ENCODE data around the gene TM9SF1. TPM values are rescaled to one million over a fixed set of nuclear protein-coding genes. Genes with fewer than 3 reads are reported as not detected.
A peak's percentile ranks its signal among the peaks of the same experiment; 100 is the strongest.

Gene TM9SF1
- total and polyA plus RNA-seq, 2 of the 13 experiments (the other 11 are each of a cell fraction or from before 2014, with no cell fraction given) = 83.2 to 110 TPM

- TF ChIP-seq ZNF629 (CRISPR knock-in tag; conservative IDR thresholded peaks at IDR 0.05) (0 out of 2 replicates have a peak, but pooled peaks have one; percentile 0), ZNF75D (CRISPR knock-in tag; IDR thresholded peaks at IDR 0.05; ENCODE audit: borderline replicate concordance) (peak; percentile 85; the same call in 1 of the 2 replicates), KLF15 (CRISPR knock-in tag; IDR thresholded peaks at IDR 0.05; ENCODE audit: borderline replicate concordance) (no peak), NFATC3 (CRISPR knock-in tag; IDR thresholded peaks at IDR 0.05) (0 out of 2 replicates have a peak, but pooled peaks have one; percentile 5), CENPX (CRISPR knock-in tag; IDR thresholded peaks at IDR 0.05) (no peak), EP300 (IDR thresholded peaks at IDR 0.05; ENCODE audit: low read depth in 2 of 2, low read length in 2 of 2) (no peak), EP300 (CRISPR knock-in tag; IDR thresholded peaks at IDR 0.05; ENCODE audit: borderline replicate concordance) (peak; percentile 38), ZSCAN22 (CRISPR knock-in tag; IDR thresholded peaks at IDR 0.05) (no peak), MAFK (conservative IDR thresholded peaks at IDR 0.05 in 1 of 2, IDR thresholded peaks at IDR 0.05 in 1 of 2; ENCODE audit: low read length in 2 of 2) (peak in 1 of 2 experiments; percentile 47; a peak in 1 of 4 replicates), ZNF275 (CRISPR knock-in tag; IDR thresholded peaks at IDR 0.05; ENCODE audit: borderline replicate concordance) (no peak; the same call in 1 of the 2 replicates), ZBTB7A (CRISPR knock-in tag; IDR thresholded peaks at IDR 0.05) (no peak), NFKBIZ (CRISPR knock-in tag; IDR thresholded peaks at IDR 0.05) (0 out of 2 replicates have a peak, but pooled peaks have one; percentile 3), JUND (CRISPR knock-in tag; IDR thresholded peaks at IDR 0.05) (0 out of 2 replicates have a peak, but pooled peaks have one; percentile 1), ZNF121 (CRISPR knock-in tag; IDR thresholded peaks at IDR 0.05) (no peak), WIZ (CRISPR knock-in tag; IDR thresholded peaks at IDR 0.05) (peak; percentile 16; the same call in 1 of the 2 replicates), ZFP62 (CRISPR knock-in tag; IDR thresholded peaks at IDR 0.05) (no peak), POLR2A (IDR thresholded peaks at IDR 0.05; ENCODE audit: insufficient read depth in 1 of 2, low read depth in 2 of 2, low read length in 2 of 2) (no peak), AFF4 (CRISPR knock-in tag; IDR thresholded peaks at IDR 0.05) (peak; percentile 30; the same call in 1 of the 2 replicates)
- TF ChIP-seq, protein P1, sequence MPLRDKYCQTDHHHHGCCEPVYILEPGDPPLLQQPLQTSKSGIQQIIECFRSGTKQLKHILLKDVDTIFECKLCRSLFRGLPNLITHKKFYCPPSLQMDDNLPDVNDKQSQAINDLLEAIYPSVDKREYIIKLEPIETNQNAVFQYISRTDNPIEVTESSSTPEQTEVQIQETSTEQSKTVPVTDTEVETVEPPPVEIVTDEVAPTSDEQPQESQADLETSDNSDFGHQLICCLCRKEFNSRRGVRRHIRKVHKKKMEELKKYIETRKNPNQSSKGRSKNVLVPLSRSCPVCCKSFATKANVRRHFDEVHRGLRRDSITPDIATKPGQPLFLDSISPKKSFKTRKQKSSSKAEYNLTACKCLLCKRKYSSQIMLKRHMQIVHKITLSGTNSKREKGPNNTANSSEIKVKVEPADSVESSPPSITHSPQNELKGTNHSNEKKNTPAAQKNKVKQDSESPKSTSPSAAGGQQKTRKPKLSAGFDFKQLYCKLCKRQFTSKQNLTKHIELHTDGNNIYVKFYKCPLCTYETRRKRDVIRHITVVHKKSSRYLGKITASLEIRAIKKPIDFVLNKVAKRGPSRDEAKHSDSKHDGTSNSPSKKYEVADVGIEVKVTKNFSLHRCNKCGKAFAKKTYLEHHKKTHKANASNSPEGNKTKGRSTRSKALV (CRISPR knock-in tag; IDR thresholded peaks at IDR 0.05) = no peak
- TF ChIP-seq, protein P2, sequence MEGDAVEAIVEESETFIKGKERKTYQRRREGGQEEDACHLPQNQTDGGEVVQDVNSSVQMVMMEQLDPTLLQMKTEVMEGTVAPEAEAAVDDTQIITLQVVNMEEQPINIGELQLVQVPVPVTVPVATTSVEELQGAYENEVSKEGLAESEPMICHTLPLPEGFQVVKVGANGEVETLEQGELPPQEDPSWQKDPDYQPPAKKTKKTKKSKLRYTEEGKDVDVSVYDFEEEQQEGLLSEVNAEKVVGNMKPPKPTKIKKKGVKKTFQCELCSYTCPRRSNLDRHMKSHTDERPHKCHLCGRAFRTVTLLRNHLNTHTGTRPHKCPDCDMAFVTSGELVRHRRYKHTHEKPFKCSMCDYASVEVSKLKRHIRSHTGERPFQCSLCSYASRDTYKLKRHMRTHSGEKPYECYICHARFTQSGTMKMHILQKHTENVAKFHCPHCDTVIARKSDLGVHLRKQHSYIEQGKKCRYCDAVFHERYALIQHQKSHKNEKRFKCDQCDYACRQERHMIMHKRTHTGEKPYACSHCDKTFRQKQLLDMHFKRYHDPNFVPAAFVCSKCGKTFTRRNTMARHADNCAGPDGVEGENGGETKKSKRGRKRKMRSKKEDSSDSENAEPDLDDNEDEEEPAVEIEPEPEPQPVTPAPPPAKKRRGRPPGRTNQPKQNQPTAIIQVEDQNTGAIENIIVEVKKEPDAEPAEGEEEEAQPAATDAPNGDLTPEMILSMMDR (CRISPR knock-in tag; IDR thresholded peaks at IDR 0.05) = peak; percentile 13; the same call in 1 of the 2 replicates
Measured at GRCh38 chr14:24213866-24214662, 18.8 kb upstream of the TM9SF1 start (continued).
